OCI-LY1 (cell line): ENCODE results near the gene ARF5.

ENCODE experiments used
- EZH2 ChIP-seq: fragments of 200-600 bp; sonication (generic), shearing (Covaris generic); IDR thresholded peaks from 2 replicates; pipeline ENCODE4 v1.8.0; 2017; ENCODE audit warnings: borderline replicate concordance, mixed run types, mild to moderate bottlenecking, antibody characterized with exemption, low read length, moderate library complexity, mixed read lengths
- TF ChIP-seq, protein P1 (sequence below): fragments of 200-600 bp; sonication (generic), shearing (Covaris generic); IDR thresholded peaks from 2 replicates; pipeline ENCODE4 v1.5.1; 2017; ENCODE audit warnings: mild to moderate bottlenecking, antibody characterized with exemption, low read length, moderate library complexity, mixed read lengths

DNA sequence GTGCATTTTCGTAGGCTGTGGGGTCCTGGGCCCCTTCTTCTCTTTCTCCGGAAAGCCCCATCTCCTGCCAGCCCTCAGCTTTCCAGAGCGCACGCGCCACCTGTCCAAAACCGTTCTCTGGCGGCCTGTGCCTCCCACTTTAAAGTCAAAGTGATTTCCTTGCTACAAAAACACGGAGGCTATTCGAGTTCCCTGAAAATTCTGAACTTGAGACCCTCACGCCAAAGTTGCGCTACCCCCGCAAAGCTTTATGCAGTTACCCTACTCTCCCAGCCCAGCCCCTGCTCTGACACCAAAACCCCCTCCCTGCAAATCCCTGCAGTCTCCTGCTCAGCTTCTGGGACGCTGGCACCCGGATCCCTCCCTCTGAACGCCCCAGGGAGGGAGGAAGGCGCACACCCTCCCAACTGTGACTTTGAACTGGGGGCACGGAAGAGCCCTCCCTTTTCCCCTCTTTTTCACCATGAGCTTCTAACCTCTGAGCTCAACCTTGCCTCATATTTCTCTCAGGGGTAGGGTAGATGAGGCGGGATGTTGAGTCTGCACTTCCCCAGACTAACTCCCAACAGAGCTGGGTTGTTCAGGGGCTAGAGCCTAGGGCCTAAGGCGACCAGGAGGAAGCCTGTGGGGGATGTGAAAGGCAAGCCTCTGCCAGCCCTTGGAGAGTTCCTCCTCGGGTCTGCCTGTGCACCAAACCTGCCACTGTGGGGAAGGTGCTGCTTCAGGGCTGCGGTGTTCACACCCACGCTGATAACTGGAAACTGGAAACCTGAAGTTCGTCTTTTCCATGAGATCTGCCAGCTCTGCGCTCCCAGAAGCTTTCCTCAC is 32.4 kb downstream of the ARF5 start:
- TF ChIP-seq, protein P1, sequence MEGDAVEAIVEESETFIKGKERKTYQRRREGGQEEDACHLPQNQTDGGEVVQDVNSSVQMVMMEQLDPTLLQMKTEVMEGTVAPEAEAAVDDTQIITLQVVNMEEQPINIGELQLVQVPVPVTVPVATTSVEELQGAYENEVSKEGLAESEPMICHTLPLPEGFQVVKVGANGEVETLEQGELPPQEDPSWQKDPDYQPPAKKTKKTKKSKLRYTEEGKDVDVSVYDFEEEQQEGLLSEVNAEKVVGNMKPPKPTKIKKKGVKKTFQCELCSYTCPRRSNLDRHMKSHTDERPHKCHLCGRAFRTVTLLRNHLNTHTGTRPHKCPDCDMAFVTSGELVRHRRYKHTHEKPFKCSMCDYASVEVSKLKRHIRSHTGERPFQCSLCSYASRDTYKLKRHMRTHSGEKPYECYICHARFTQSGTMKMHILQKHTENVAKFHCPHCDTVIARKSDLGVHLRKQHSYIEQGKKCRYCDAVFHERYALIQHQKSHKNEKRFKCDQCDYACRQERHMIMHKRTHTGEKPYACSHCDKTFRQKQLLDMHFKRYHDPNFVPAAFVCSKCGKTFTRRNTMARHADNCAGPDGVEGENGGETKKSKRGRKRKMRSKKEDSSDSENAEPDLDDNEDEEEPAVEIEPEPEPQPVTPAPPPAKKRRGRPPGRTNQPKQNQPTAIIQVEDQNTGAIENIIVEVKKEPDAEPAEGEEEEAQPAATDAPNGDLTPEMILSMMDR, result no peak
- TF ChIP-seq EZH2, result no peak
